ENCODE measurements around the gene TRIM44.
"Not testable (repeated sequence)": the region's sequence is repeated elsewhere in the genome, so short reads cannot be mapped to it uniquely, and the experiment has no call there.

Gene TRIM44

DNA sequence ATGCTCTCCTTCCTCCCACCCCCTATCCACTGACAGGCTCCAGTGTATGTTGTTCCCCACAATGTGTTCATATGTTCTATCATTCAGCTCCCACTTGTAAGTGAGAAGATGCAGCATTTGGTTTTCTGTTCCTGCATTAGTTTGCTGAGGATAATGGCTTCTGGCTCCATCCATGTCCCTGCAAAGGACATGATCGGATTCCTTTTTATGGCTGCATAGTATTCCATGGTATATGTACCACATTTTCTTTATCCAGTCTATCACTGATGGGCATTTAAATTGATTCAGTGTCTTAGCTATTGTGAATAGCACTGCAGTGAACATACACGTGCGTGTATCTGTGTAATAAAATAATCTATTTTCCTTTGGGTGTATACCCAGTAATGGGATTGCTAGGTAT, 5.8 kb downstream of the TRIM44 start:
- not testable (repeated sequence) for H3K79me1 ChIP-seq (ENCODE audit: low read depth, low read length); H3K18ac ChIP-seq (ENCODE audit: low read length); H2BK120ac ChIP-seq (ENCODE audit: low read depth, low read length); H2AFZ ChIP-seq (ENCODE audit: low read length); H3K4me1 ChIP-seq (ENCODE audit: control insufficient read depth in 2 of 2, insufficient read depth in 1 of 2, low read depth in 1 of 2, low read length in 2 of 2); H3K4ac ChIP-seq (ENCODE audit: low read length); DNase-seq (ENCODE audit: low spot score); H4K8ac ChIP-seq (ENCODE audit: low read depth, low read length); H2AK5ac ChIP-seq (ENCODE audit: low read depth, low read length); H3K9ac ChIP-seq (ENCODE audit: low read depth, low read length, poor library complexity); H3K27me3 ChIP-seq (ENCODE audit: control insufficient read depth in 3 of 3, insufficient read depth in 3 of 3, low read depth in 1 of 3, low read length in 3 of 3); H3K4me3 ChIP-seq (ENCODE audit: low read length in 2 of 2); H3K27ac ChIP-seq (replicated peaks; ENCODE audit: low read length); H2BK5ac ChIP-seq (ENCODE audit: low read length); H4K91ac ChIP-seq (ENCODE audit: low read depth, low read length, poor library complexity); H2BK15ac ChIP-seq (ENCODE audit: low read length); H2BK12ac ChIP-seq (ENCODE audit: low read length); H3K4me2 ChIP-seq (ENCODE audit: insufficient read depth, low read length, poor library complexity, severe bottlenecking); H3K14ac ChIP-seq (ENCODE audit: low read length); H3K23ac ChIP-seq (ENCODE audit: low read depth, low read length, poor library complexity)
- Histone ChIP-seq H3K36me3 (replicated peaks in 1 of 2; ENCODE audit: control insufficient read depth in 2 of 2, insufficient read depth in 2 of 2, low read length in 2 of 2) (peaks cover 0 to 30% of the 10 kb centered on the region in 2 donors), H3K9me3 (replicated peaks in 1 of 2; ENCODE audit: control insufficient read depth in 2 of 2, insufficient read depth in 1 of 2, low read depth in 1 of 2, low read length in 2 of 2) (peaks cover 8 to 51% of the 10 kb centered on the region in 2 donors)
- no CpG with 5 or more reads among the region's 3 CpGs for WGBS, 2 donors (ENCODE audit: extremely low coverage in 2 of 2, insufficient read length in 2 of 2, insufficient replicate concordance in 1 of 2)

DNA sequence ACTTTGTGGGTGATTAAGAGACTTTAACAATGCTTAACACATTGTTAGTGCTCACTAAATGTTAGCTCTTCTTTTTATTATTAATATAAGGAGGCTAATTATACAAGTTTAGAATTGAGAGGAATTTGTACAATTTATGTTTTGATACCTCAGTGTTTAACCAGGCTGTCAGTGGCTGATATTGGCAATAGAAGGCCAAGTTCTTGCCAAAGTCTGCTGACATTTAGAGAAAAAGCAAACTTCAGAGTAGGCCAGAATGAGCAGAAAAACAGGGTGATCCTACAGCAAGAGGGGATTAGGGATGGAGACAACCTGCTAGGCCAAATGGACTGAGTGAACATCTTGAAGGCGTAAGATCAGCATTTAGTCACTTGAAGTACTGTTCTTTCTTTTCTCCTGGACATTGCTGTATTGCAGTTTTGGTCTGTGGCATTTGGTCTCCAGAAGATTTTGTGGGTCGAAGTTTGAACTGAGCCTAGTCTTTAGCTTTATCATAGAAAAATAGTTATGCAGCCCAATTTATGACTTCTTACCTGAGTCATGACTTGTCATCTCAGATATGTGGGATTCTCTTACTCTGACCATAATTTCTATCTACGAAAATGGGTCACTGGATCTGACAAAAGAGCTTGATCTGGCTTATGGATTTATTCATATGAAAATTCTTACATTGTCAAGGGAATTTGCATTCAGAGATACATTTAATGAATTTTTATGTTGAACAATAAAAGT, 9.0 kb downstream of the TRIM44 start:
- no peak for DNase-seq (ENCODE audit: low spot score)
- Histone ChIP-seq H2BK12ac (ENCODE audit: low read length) (no peak overlapping the region), H2BK15ac (ENCODE audit: low read length) (no peak overlapping the region), H2BK120ac (ENCODE audit: low read depth, low read length) (no peak overlapping the region), H2AFZ (ENCODE audit: low read length) (no peak overlapping the region), H3K23ac (ENCODE audit: low read depth, low read length, poor library complexity) (no peak overlapping the region), H4K8ac (ENCODE audit: low read depth, low read length) (no peak overlapping the region), H3K27me3 (ENCODE audit: control insufficient read depth in 3 of 3, insufficient read depth in 3 of 3, low read depth in 1 of 3, low read length in 3 of 3) (no peaks in the 10 kb centered on the region), H3K4me3 (ENCODE audit: low read length in 2 of 2) (no peak overlapping the region), H3K36me3 (replicated peaks in 1 of 2; ENCODE audit: control insufficient read depth in 2 of 2, insufficient read depth in 2 of 2, low read length in 2 of 2) (peaks cover 0 to 14% of the 10 kb centered on the region in 2 donors), H3K4me2 (ENCODE audit: insufficient read depth, low read length, poor library complexity, severe bottlenecking) (no peak overlapping the region), H3K79me1 (ENCODE audit: low read depth, low read length) (peaks cover 2% of the 10 kb centered on the region), H3K9ac (ENCODE audit: low read depth, low read length, poor library complexity) (no peak overlapping the region), H2AK5ac (ENCODE audit: low read depth, low read length) (no peak overlapping the region), H3K4ac (ENCODE audit: low read length) (no peak overlapping the region), H3K4me1 (ENCODE audit: control insufficient read depth in 2 of 2, insufficient read depth in 1 of 2, low read depth in 1 of 2, low read length in 2 of 2) (no peaks in the 10 kb centered on the region), H3K9me3 (replicated peaks in 1 of 2; ENCODE audit: control insufficient read depth in 2 of 2, insufficient read depth in 1 of 2, low read depth in 1 of 2, low read length in 2 of 2) (peaks cover 0 to 21% of the 10 kb centered on the region in 2 donors), H3K27ac (replicated peaks; ENCODE audit: low read length) (no peak overlapping the region), H2BK5ac (ENCODE audit: low read length) (no peak overlapping the region), H3K18ac (ENCODE audit: low read length) (no peak overlapping the region), H3K14ac (ENCODE audit: low read length) (no peak overlapping the region), H4K91ac (ENCODE audit: low read depth, low read length, poor library complexity) (no peak overlapping the region)
- no CpG with 5 or more reads among the region's 3 CpGs for WGBS, 2 donors (ENCODE audit: extremely low coverage in 2 of 2, insufficient read length in 2 of 2, insufficient replicate concordance in 1 of 2)

DNA sequence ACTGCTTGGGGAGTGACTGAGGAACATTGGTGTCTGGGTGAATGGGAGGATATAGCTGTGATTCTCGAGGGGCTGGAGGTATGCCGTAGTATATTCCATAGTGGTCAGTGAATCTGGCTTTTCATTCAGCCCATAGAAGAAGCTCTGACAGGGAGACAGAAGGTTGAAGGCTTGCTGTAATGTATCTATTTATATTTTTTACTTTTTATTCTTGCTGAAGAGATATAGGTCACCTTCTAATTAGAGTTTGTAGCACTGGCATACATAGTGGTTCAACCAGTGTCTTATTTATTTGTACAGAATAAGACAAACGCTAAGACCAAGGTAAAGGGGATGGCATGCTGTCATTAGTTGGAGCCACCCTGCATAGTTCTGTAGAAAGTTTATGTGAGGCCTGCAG, 10.0 kb downstream of the TRIM44 start:
- Histone ChIP-seq H2AFZ (ENCODE audit: low read length) (no peak overlapping the region), H3K4ac (ENCODE audit: low read length) (no peak overlapping the region), H2BK120ac (ENCODE audit: low read depth, low read length) (no peak overlapping the region), H3K27ac (replicated peaks; ENCODE audit: low read length) (no peak overlapping the region), H3K9me3 (replicated peaks in 1 of 2; ENCODE audit: control insufficient read depth in 2 of 2, insufficient read depth in 1 of 2, low read depth in 1 of 2, low read length in 2 of 2) (peaks cover 0 to 10% of the 10 kb centered on the region in 2 donors), H4K91ac (ENCODE audit: low read depth, low read length, poor library complexity) (no peak overlapping the region), H3K4me3 (ENCODE audit: low read length in 2 of 2) (no peak overlapping the region), H4K8ac (ENCODE audit: low read depth, low read length) (no peak overlapping the region), H3K4me2 (ENCODE audit: insufficient read depth, low read length, poor library complexity, severe bottlenecking) (no peak overlapping the region), H2BK15ac (ENCODE audit: low read length) (no peak overlapping the region), H2AK5ac (ENCODE audit: low read depth, low read length) (no peak overlapping the region), H3K79me1 (ENCODE audit: low read depth, low read length) (no peaks in the 10 kb centered on the region), H3K36me3 (replicated peaks in 1 of 2; ENCODE audit: control insufficient read depth in 2 of 2, insufficient read depth in 2 of 2, low read length in 2 of 2) (peaks cover 0 to 7% of the 10 kb centered on the region in 2 donors), H3K27me3 (ENCODE audit: control insufficient read depth in 3 of 3, insufficient read depth in 3 of 3, low read depth in 1 of 3, low read length in 3 of 3) (no peaks in the 10 kb centered on the region), H3K4me1 (ENCODE audit: control insufficient read depth in 2 of 2, insufficient read depth in 1 of 2, low read depth in 1 of 2, low read length in 2 of 2) (no peaks in the 10 kb centered on the region), H3K23ac (ENCODE audit: low read depth, low read length, poor library complexity) (no peak overlapping the region), H2BK5ac (ENCODE audit: low read length) (no peak overlapping the region), H3K9ac (ENCODE audit: low read depth, low read length, poor library complexity) (no peak overlapping the region), H3K18ac (ENCODE audit: low read length) (no peak overlapping the region), H3K14ac (ENCODE audit: low read length) (no peak overlapping the region), H2BK12ac (ENCODE audit: low read length) (no peak overlapping the region)
- WGBS, 2 donors (ENCODE audit: extremely low coverage in 2 of 2, insufficient read length in 2 of 2, insufficient replicate concordance in 1 of 2) = no CpG with 5 or more reads among the region's 3 CpGs
- DNase-seq (ENCODE audit: low spot score) = no peak

DNA sequence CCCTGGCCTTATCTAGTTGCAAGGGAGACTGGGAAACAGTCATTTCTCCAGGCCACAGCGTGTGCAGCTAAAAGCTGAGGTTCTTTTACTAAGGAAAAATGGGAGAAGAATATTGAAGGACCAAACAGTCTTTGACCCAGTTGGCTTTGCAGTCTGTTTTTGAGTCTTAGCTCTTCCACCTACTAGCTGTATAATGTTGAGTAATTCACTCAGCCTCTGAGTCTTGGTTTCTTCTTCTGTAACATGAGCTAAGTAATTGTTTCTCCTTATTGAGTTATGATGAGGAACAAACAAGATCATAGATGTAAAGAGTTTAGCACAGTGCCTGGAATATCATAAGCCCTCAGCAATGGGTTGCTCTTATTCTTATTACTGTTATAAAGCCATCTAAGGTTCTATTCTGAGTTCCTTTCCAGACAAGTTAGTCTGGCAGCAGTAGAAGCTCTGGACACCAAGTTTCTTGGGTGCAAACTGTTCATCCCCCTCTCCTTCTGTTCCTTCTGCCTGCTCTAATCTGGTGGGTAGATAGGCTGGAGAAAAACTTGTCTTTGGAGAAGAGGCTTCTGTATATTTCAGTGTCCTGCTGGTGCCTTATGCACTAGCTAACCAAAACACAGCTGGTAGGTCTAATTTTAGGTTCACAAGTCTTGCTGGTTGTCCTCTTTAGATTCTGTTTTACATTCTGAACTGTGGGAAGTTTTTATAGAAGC, 13.5 kb downstream of the TRIM44 start:
- Histone ChIP-seq H3K9ac (ENCODE audit: low read depth, low read length, poor library complexity) (no peak overlapping the region), H4K8ac (ENCODE audit: low read depth, low read length) (no peak overlapping the region), H3K27ac (replicated peaks; ENCODE audit: low read length) (no peak overlapping the region), H3K36me3 (replicated peaks in 1 of 2; ENCODE audit: control insufficient read depth in 2 of 2, insufficient read depth in 2 of 2, low read length in 2 of 2) (no peaks in the 10 kb centered on the region), H2AK5ac (ENCODE audit: low read depth, low read length) (no peak overlapping the region), H3K23ac (ENCODE audit: low read depth, low read length, poor library complexity) (no peak overlapping the region), H3K4me2 (ENCODE audit: insufficient read depth, low read length, poor library complexity, severe bottlenecking) (no peak overlapping the region), H3K9me3 (replicated peaks in 1 of 2; ENCODE audit: control insufficient read depth in 2 of 2, insufficient read depth in 1 of 2, low read depth in 1 of 2, low read length in 2 of 2) (no peaks in the 10 kb centered on the region), H3K79me1 (ENCODE audit: low read depth, low read length) (no peaks in the 10 kb centered on the region), H2AFZ (ENCODE audit: low read length) (no peak overlapping the region), H4K91ac (ENCODE audit: low read depth, low read length, poor library complexity) (no peak overlapping the region), H2BK5ac (ENCODE audit: low read length) (no peak overlapping the region), H2BK15ac (ENCODE audit: low read length) (no peak overlapping the region), H2BK12ac (ENCODE audit: low read length) (no peak overlapping the region), H3K4me1 (ENCODE audit: control insufficient read depth in 2 of 2, insufficient read depth in 1 of 2, low read depth in 1 of 2, low read length in 2 of 2) (no peaks in the 10 kb centered on the region), H3K18ac (ENCODE audit: low read length) (no peak overlapping the region), H3K4me3 (ENCODE audit: low read length in 2 of 2) (no peak overlapping the region), H2BK120ac (ENCODE audit: low read depth, low read length) (no peak overlapping the region), H3K14ac (ENCODE audit: low read length) (no peak overlapping the region), H3K4ac (ENCODE audit: low read length) (no peak overlapping the region), H3K27me3 (ENCODE audit: control insufficient read depth in 3 of 3, insufficient read depth in 3 of 3, low read depth in 1 of 3, low read length in 3 of 3) (no peaks in the 10 kb centered on the region)
- no CpG with 5 or more reads among the region's 1 CpG for WGBS, 2 donors (ENCODE audit: extremely low coverage in 2 of 2, insufficient read length in 2 of 2, insufficient replicate concordance in 1 of 2)
- no peak for DNase-seq (ENCODE audit: low spot score)
